ENCODE data around the gene GNPTG. TPM values are rescaled to one million over a fixed set of nuclear protein-coding genes. Genes with fewer than 3 reads are reported as not detected.
"Not testable (repeated sequence)": the region's sequence is repeated elsewhere in the genome, so short reads cannot be mapped to it uniquely, and the experiment has no call there.

The GNPTG gene
- total and polyA plus RNA-seq, 9 of the 15 experiments (the other 6 are each of a cell fraction or from before 2014, with no cell fraction given) = 0.69 to 33.3 (median 13.6) TPM

DNA sequence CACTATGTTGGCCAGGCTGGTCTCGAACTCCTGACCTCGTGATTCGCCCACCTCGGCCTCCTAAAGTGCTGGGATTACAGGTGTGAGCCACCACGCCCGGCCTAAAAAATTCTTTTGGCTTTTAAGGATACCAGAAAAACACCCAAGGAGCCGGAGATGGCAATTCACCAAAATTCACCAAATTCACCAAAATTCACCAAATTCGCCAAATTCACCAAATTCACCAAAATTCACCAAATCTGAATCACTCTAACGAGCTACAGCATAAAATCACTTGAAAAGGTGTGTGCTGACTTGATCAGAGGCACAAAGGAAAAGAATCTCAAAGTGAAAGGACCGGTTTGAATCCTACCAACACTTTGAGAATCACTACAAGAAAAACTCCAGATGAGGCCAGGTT is 22.8 kb upstream of the GNPTG start:
- intact Hi-C loops (cut with micrococcal nuclease); H4K20me1 ChIP-seq (replicated peaks; ENCODE audit: control insufficient read depth, insufficient read depth, low read length); H3K9me3 ChIP-seq (replicated peaks; ENCODE audit: control insufficient read depth, insufficient read depth, low read depth, low read length); FAIRE-seq; H2AFZ ChIP-seq (ENCODE audit: low read depth, low read length); H3K27me3 ChIP-seq (ENCODE audit: control insufficient read depth in 2 of 2, insufficient read depth in 2 of 2, low read length in 2 of 2); ATAC-seq; H3K4me2 ChIP-seq (ENCODE audit: insufficient read depth, low read length); H3K79me2 ChIP-seq (ENCODE audit: control insufficient read depth, insufficient read depth, low read length); in situ Hi-C loops (cut with MboI); BruUV-seq (replicated peaks); H3K9me1 ChIP-seq (ENCODE audit: control insufficient read depth, insufficient read depth, low read length); H3K4me3 ChIP-seq; H3K9ac ChIP-seq (ENCODE audit: insufficient read depth in 1 of 2, low read depth in 2 of 2, low read length in 2 of 2); DNase-seq (ENCODE audit: extremely low read depth in 1 of 4, low spot score in 3 of 4); CTCF ChIA-PET (ENCODE audit: low intra/inter-chr PET ratio); H3K27ac ChIP-seq (ENCODE audit: extremely low read depth, low read depth, low read length): not testable (repeated sequence)
- peaks cover 14% of the 10 kb centered on the region; the same call in 1 of the 3 replicates for H3K36me3 ChIP-seq (ENCODE audit: control insufficient read depth, insufficient read depth, low read length)
- TF ChIP-seq, protein P1, sequence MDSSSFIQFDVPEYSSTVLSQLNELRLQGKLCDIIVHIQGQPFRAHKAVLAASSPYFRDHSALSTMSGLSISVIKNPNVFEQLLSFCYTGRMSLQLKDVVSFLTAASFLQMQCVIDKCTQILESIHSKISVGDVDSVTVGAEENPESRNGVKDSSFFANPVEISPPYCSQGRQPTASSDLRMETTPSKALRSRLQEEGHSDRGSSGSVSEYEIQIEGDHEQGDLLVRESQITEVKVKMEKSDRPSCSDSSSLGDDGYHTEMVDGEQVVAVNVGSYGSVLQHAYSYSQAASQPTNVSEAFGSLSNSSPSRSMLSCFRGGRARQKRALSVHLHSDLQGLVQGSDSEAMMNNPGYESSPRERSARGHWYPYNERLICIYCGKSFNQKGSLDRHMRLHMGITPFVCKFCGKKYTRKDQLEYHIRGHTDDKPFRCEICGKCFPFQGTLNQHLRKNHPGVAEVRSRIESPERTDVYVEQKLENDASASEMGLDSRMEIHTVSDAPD (CRISPR knock-in tag; IDR thresholded peaks at IDR 0.05) = peak; percentile 93
- 0 out of 2 replicates have a peak, but pooled peaks have one; percentile 50 for TF ChIP-seq RAD51 (IDR thresholded peaks at IDR 0.05; ENCODE audit: borderline replicate concordance, low read depth)
- peak; percentile 69; the same call in 1 of the 2 replicates for TF ChIP-seq ZKSCAN1 (IDR thresholded peaks at IDR 0.05; ENCODE audit: low read depth, low read length)
- TF ChIP-seq BCOR (IDR thresholded peaks at IDR 0.05) = 0 out of 2 replicates have a peak, but pooled peaks have one; percentile 11
- TF ChIP-seq KDM5B (IDR thresholded peaks at IDR 0.05; ENCODE audit: insufficient replicate concordance, low read depth, low read length) = peak; percentile 42
- H3K4me1 ChIP-seq (replicated peaks in 1 of 2; ENCODE audit: control insufficient read depth in 2 of 2, insufficient read depth in 2 of 2, low read length in 2 of 2) = peaks cover 17 to 64% of the 10 kb centered on the region in 2 experiments
- 81% methylated on average over 10 of the region's 10 CpGs for WGBS (ENCODE audit: insufficient coverage, low coverage, missing lambda C conversion rate)
- POLR2A ChIA-PET = interaction anchor here (0.6 kb wide), 1 partner anchor 49 kb away, joined by 3 read pairs; no protein-coding TSS in a partner anchor
